ENCODE results near the gene VANGL1.

The VANGL1 gene

GRCh38 chr1:115665319-115666096, 23.7 kb downstream of the VANGL1 start:
- in situ Hi-C loops (cut with MboI; ENCODE audit: low sequenced_read_pairs): no loop called here
- no peak for DNase-seq (ENCODE audit: low spot score in 2 of 2)
- peaks cover 3% of the 10 kb centered on the region; the same call in 1 of the 2 replicates for H3K4me1 ChIP-seq
- no peaks in the 10 kb centered on the region for H3K27me3 ChIP-seq (ENCODE audit: low read depth)
- H3K36me3 ChIP-seq (replicated peaks): peaks cover 33% of the 10 kb centered on the region
- no peaks in the 10 kb centered on the region for H3K9me3 ChIP-seq
- no peak overlapping the region for H3K4me3 ChIP-seq

- peaks cover 29% of the 10 kb centered on the region for H3K36me3 ChIP-seq (replicated peaks)
- H3K4me1 ChIP-seq: peaks cover 3% of the 10 kb centered on the region; the same call in 1 of the 2 replicates
- no peaks in the 10 kb centered on the region for H3K9me3 ChIP-seq
- no peaks in the 10 kb centered on the region for H3K27me3 ChIP-seq (ENCODE audit: low read depth)
- H3K4me3 ChIP-seq: no peak overlapping the region
- in situ Hi-C loops (cut with MboI; ENCODE audit: low sequenced_read_pairs): no loop called here
- DNase-seq (ENCODE audit: low spot score in 2 of 2): no peak
Observed at GRCh38 chr1:115666206-115666605, 24.4 kb downstream of the VANGL1 start.

- H3K9me3 ChIP-seq: no peaks in the 10 kb centered on the region
- no peak for DNase-seq (ENCODE audit: low spot score in 2 of 2)
- no peak overlapping the region for H3K4me3 ChIP-seq
- H3K36me3 ChIP-seq (replicated peaks): peaks cover 29% of the 10 kb centered on the region
- in situ Hi-C loops (cut with MboI; ENCODE audit: low sequenced_read_pairs): no loop called here
- no peaks in the 10 kb centered on the region for H3K27me3 ChIP-seq (ENCODE audit: low read depth)
- H3K4me1 ChIP-seq: peaks cover 3% of the 10 kb centered on the region; the same call in 1 of the 2 replicates
Observed at GRCh38 chr1:115666702-115667101, 24.9 kb downstream of the VANGL1 start.

- DNase-seq (ENCODE audit: low spot score in 2 of 2): no peak
- no peak overlapping the region for H3K4me3 ChIP-seq
- in situ Hi-C loops (cut with MboI; ENCODE audit: low sequenced_read_pairs): no loop called here
- H3K4me1 ChIP-seq: peaks cover 3% of the 10 kb centered on the region; the same call in 1 of the 2 replicates
- peaks cover 19% of the 10 kb centered on the region for H3K36me3 ChIP-seq (replicated peaks)
- H3K9me3 ChIP-seq: no peaks in the 10 kb centered on the region
- no peaks in the 10 kb centered on the region for H3K27me3 ChIP-seq (ENCODE audit: low read depth)
Observed at GRCh38 chr1:115668579-115668978, 26.8 kb downstream of the VANGL1 start.

GRCh38 chr1:115669002-115669673, 27.4 kb downstream of the VANGL1 start:
- Histone ChIP-seq H3K36me3 (replicated peaks) (peaks cover 13% of the 10 kb centered on the region), H3K4me3 (no peak overlapping the region), H3K27me3 (ENCODE audit: low read depth) (no peaks in the 10 kb centered on the region), H3K4me1 (peaks cover 3% of the 10 kb centered on the region; the same call in 1 of the 2 replicates), H3K9me3 (no peaks in the 10 kb centered on the region)
- no peak for DNase-seq (ENCODE audit: low spot score in 2 of 2)
- in situ Hi-C loops (cut with MboI; ENCODE audit: low sequenced_read_pairs): no loop called here

- in situ Hi-C loops (cut with MboI; ENCODE audit: low sequenced_read_pairs): no loop called here
Observed at GRCh38 chr1:115669886-115670285, 28.1 kb downstream of the VANGL1 start.

GRCh38 chr1:115670476-115671175, 28.9 kb downstream of the VANGL1 start:
- no peaks in the 10 kb centered on the region for H3K27me3 ChIP-seq (ENCODE audit: low read depth)
- peaks cover 3% of the 10 kb centered on the region; the same call in 1 of the 2 replicates for H3K4me1 ChIP-seq
- H3K9me3 ChIP-seq: no peaks in the 10 kb centered on the region
- H3K36me3 ChIP-seq (replicated peaks): peaks cover 4% of the 10 kb centered on the region
- DNase-seq (ENCODE audit: low spot score in 2 of 2): no peak
- H3K4me3 ChIP-seq: no peak overlapping the region
- in situ Hi-C loops (cut with MboI; ENCODE audit: low sequenced_read_pairs): no loop called here

More at GRCh38 chr1:115669886-115670285, 28.1 kb downstream of the VANGL1 start:
- Histone ChIP-seq H3K9me3 (no peaks in the 10 kb centered on the region), H3K27me3 (ENCODE audit: low read depth) (no peaks in the 10 kb centered on the region), H3K4me1 (peaks cover 3% of the 10 kb centered on the region; the same call in 1 of the 2 replicates), H3K4me3 (no peak overlapping the region), H3K36me3 (replicated peaks) (peaks cover 5% of the 10 kb centered on the region)
- no peak for DNase-seq (ENCODE audit: low spot score in 2 of 2)

GRCh38 chr1:115671176-115671934, 29.6 kb downstream of the VANGL1 start:
- H3K9me3 ChIP-seq: no peaks in the 10 kb centered on the region
- peaks cover 3% of the 10 kb centered on the region; the same call in 1 of the 2 replicates for H3K4me1 ChIP-seq
- H3K27me3 ChIP-seq (ENCODE audit: low read depth): no peaks in the 10 kb centered on the region
- no peak for DNase-seq (ENCODE audit: low spot score in 2 of 2)
- peaks cover 4% of the 10 kb centered on the region for H3K36me3 ChIP-seq (replicated peaks)
- H3K4me3 ChIP-seq: no peak overlapping the region
- in situ Hi-C loops (cut with MboI; ENCODE audit: low sequenced_read_pairs): no loop called here

GRCh38 chr1:115672224-115673009, 30.6 kb downstream of the VANGL1 start:
- H3K4me3 ChIP-seq: no peak overlapping the region
- in situ Hi-C loops (cut with MboI; ENCODE audit: low sequenced_read_pairs): no loop called here
- no peaks in the 10 kb centered on the region for H3K9me3 ChIP-seq
- H3K4me1 ChIP-seq: peaks cover 13% of the 10 kb centered on the region
- no peaks in the 10 kb centered on the region for H3K27me3 ChIP-seq (ENCODE audit: low read depth)
- peaks cover 4% of the 10 kb centered on the region for H3K36me3 ChIP-seq (replicated peaks)
- no peak for DNase-seq (ENCODE audit: low spot score in 2 of 2)

- Histone ChIP-seq H3K9me3 (no peaks in the 10 kb centered on the region), H3K4me1 (peaks cover 11% of the 10 kb centered on the region), H3K36me3 (replicated peaks) (no peaks in the 10 kb centered on the region; the same call in 1 of the 2 replicates), H3K27me3 (ENCODE audit: low read depth) (no peaks in the 10 kb centered on the region), H3K4me3 (no peak overlapping the region)
- DNase-seq (ENCODE audit: low spot score in 2 of 2): no peak
- in situ Hi-C loops (cut with MboI; ENCODE audit: low sequenced_read_pairs): no loop called here
Observed at GRCh38 chr1:115676498-115677181, 34.9 kb downstream of the VANGL1 start.

GRCh38 chr1:115677182-115677555, 35.4 kb downstream of the VANGL1 start:
- Histone ChIP-seq H3K27me3 (ENCODE audit: low read depth) (no peaks in the 10 kb centered on the region), H3K36me3 (replicated peaks) (no peaks in the 10 kb centered on the region; the same call in 1 of the 2 replicates), H3K4me3 (no peak overlapping the region), H3K4me1 (peaks cover 11% of the 10 kb centered on the region), H3K9me3 (no peaks in the 10 kb centered on the region)
- peak; percentile 56 to 61 for DNase-seq (ENCODE audit: low spot score in 2 of 2)
- in situ Hi-C loops (cut with MboI; ENCODE audit: low sequenced_read_pairs): no loop called here

- no peaks in the 10 kb centered on the region for H3K27me3 ChIP-seq (ENCODE audit: low read depth)
- H3K4me1 ChIP-seq: peaks cover 11% of the 10 kb centered on the region
- in situ Hi-C loops (cut with MboI; ENCODE audit: low sequenced_read_pairs): no loop called here
- H3K36me3 ChIP-seq (replicated peaks): no peaks in the 10 kb centered on the region; the same call in 1 of the 2 replicates
- H3K9me3 ChIP-seq: no peaks in the 10 kb centered on the region
- no peak for DNase-seq (ENCODE audit: low spot score in 2 of 2)
- no peak overlapping the region for H3K4me3 ChIP-seq
Observed at GRCh38 chr1:115677565-115677964, 35.8 kb downstream of the VANGL1 start.
